Ishikawa (cell line): ENCODE measurements around the gene ISL2.

ENCODE experiments used
- CEBPB ChIP-seq: IDR thresholded peaks from 2 replicates; pipeline ENCODE4 v1.6.1; 2012
- CREB1 ChIP-seq: IDR thresholded peaks from 2 replicates; pipeline ENCODE4 v1.6.1; 2012; ENCODE audit warnings: low read depth
- EGR1 ChIP-seq: IDR thresholded peaks from 2 replicates; pipeline ENCODE4 v1.6.1; 2012
- EP300 ChIP-seq: IDR thresholded peaks from 2 replicates; pipeline ENCODE4 v1.6.1; 2012; ENCODE audit warnings: borderline replicate concordance
- FOXM1 ChIP-seq: IDR thresholded peaks from 2 replicates; pipeline ENCODE4 v1.6.1; 2012; ENCODE audit warnings: low read depth, borderline replicate concordance
- NFIC ChIP-seq: IDR thresholded peaks from 2 replicates; pipeline ENCODE4 v1.6.1; 2012
- RAD21 ChIP-seq: IDR thresholded peaks from 2 replicates; pipeline ENCODE4 v1.6.1; 2012; ENCODE audit warnings: low read depth
- TAF1 ChIP-seq: IDR thresholded peaks from 2 replicates; pipeline ENCODE4 v1.6.1; 2012; ENCODE audit warnings: low read depth, mild to moderate bottlenecking
- TCF12 ChIP-seq: IDR thresholded peaks from 2 replicates; pipeline ENCODE4 v1.6.1; 2012; ENCODE audit warnings: low read depth
- TEAD4 ChIP-seq: IDR thresholded peaks from 2 replicates; pipeline ENCODE4 v1.6.1; 2012
- YY1 ChIP-seq: IDR thresholded peaks from 2 replicates; pipeline ENCODE4 v1.6.1; 2012; ENCODE audit warnings: low read depth
- ZBTB7A ChIP-seq: IDR thresholded peaks from 2 replicates; pipeline ENCODE4 v1.6.1; 2012; ENCODE audit warnings: low read depth
- TF ChIP-seq, protein P1 (sequence below): IDR thresholded peaks from 2 replicates; pipeline ENCODE4 v1.6.1; 2012
- TF ChIP-seq, protein P2 (sequence below): IDR thresholded peaks from 2 replicates; pipeline ENCODE4 v1.6.1; 2012
- TF ChIP-seq, protein P3 (sequence below): IDR thresholded peaks from 2 replicates; pipeline ENCODE4 v1.6.1; 2012; ENCODE audit warnings: low read depth, mild to moderate bottlenecking

ISL2 gene

DNA sequence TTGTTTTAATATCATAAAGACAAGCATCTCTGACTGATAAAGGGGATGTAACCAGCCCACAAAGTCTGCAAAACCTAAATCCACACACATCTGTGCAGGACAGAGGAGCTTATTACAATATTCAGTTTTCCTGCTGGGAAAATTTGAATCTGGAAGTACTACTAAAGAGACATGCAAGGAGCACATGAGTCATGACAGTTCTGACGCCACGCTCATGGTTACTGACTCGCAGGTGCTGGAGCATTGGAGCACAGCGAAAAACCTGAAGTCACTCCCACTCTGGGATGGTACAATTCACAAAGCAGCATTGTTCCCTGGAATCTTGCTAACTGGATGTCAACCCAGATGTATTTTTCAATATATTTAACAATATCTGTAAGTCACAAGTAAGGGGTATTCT, 7.6 kb upstream of the ISL2 start:
- TF ChIP-seq RAD21 (no peak), EP300 (no peak), TEAD4 (no peak), CREB1 (no peak), YY1 (no peak), FOXM1 (no peak), TCF12 (no peak), NFIC (no peak), CEBPB (no peak), TAF1 (no peak), ZBTB7A (no peak), EGR1 (no peak)
- TF ChIP-seq, protein P1, sequence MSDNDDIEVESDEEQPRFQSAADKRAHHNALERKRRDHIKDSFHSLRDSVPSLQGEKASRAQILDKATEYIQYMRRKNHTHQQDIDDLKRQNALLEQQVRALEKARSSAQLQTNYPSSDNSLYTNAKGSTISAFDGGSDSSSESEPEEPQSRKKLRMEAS, result no peak
- TF ChIP-seq, protein P2, sequence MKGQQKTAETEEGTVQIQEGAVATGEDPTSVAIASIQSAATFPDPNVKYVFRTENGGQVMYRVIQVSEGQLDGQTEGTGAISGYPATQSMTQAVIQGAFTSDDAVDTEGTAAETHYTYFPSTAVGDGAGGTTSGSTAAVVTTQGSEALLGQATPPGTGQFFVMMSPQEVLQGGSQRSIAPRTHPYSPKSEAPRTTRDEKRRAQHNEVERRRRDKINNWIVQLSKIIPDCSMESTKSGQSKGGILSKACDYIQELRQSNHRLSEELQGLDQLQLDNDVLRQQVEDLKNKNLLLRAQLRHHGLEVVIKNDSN, result no peak
- TF ChIP-seq, protein P3, sequence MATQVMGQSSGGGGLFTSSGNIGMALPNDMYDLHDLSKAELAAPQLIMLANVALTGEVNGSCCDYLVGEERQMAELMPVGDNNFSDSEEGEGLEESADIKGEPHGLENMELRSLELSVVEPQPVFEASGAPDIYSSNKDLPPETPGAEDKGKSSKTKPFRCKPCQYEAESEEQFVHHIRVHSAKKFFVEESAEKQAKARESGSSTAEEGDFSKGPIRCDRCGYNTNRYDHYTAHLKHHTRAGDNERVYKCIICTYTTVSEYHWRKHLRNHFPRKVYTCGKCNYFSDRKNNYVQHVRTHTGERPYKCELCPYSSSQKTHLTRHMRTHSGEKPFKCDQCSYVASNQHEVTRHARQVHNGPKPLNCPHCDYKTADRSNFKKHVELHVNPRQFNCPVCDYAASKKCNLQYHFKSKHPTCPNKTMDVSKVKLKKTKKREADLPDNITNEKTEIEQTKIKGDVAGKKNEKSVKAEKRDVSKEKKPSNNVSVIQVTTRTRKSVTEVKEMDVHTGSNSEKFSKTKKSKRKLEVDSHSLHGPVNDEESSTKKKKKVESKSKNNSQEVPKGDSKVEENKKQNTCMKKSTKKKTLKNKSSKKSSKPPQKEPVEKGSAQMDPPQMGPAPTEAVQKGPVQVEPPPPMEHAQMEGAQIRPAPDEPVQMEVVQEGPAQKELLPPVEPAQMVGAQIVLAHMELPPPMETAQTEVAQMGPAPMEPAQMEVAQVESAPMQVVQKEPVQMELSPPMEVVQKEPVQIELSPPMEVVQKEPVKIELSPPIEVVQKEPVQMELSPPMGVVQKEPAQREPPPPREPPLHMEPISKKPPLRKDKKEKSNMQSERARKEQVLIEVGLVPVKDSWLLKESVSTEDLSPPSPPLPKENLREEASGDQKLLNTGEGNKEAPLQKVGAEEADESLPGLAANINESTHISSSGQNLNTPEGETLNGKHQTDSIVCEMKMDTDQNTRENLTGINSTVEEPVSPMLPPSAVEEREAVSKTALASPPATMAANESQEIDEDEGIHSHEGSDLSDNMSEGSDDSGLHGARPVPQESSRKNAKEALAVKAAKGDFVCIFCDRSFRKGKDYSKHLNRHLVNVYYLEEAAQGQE, result no peak

DNA sequence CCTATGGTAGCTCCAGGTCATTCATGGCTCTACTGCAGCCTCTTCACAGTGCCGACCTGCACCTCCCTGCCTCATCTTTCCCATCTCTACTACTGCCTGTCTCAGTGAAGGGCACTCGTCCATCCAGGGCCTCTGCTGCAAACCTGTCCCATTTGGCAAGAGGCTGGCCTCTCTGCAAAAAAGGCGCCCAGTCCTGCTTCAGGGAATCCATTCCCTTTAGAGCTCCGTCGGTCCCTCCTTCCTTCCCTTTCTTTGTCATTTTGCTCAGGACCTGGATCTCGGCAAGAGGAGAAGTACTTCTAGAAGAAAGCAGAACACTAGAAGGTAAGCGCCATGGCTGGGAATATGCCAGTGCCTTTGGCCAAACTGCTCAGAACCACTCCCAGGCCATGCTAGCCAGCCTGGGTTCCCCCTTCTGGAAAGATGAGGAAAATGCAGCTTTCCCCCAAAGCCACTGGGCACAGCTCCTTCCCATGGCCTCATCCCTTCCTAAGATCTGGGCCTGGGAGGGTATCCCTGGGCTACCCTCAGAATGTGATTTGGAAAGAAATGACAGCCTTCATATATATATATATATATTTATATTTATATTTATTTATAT, 6.4 kb upstream of the ISL2 start:
- TF ChIP-seq CREB1, result no peak
- TF ChIP-seq RAD21, result peak; percentile 71

DNA sequence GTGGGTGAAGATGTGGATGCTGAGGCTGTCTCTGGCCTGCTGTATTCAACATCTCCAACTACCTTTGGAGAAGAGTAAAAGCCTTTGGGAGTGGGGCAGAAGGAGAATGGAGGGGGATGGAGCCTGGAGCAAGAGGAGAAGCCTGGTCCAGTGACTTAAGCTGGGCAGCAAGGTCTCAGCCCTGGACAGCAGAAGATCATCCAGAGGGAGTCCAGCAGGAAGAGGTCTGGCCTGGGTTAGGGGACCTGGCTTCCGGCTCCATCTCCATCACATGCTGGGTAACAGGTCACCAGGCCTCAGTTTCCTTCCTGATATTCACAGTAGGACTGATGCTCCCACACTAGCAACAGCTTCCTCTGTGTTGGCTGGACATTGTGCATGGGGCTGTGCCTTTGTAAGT, 3.8 kb upstream of the ISL2 start:
- TF ChIP-seq, protein P2, result no peak
- no peak for TF ChIP-seq FOXM1
- TF ChIP-seq CREB1, result no peak
- TF ChIP-seq, protein P1, result no peak
- no peak for TF ChIP-seq CEBPB
- TF ChIP-seq TCF12, result no peak
- TF ChIP-seq EGR1, result no peak
- no peak for TF ChIP-seq TAF1
- TF ChIP-seq, protein P3, result no peak
- TF ChIP-seq ZBTB7A, result no peak
- no peak for TF ChIP-seq RAD21
- no peak for TF ChIP-seq YY1
- no peak for TF ChIP-seq TEAD4

DNA sequence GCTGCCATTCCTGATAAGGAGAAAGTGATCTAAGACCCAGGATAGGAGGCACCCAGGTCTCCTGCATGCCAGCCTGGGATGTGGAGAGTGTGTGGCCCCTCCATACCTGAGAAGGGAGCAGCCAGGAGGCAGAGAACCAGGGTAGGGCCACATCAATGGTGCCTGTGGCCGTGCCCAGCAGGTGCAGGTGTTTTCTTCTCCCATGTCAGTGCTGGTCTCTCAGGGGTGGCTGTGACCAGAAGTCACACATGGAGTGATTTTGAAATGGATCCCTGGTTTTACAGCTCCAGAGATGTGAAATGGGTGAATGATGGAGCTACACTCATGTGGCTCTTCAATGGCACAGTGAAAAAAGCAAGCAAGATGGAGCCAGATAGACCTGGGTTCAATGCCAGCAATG, 3.3 kb upstream of the ISL2 start:
- TF ChIP-seq, protein P3, result no peak
- TF ChIP-seq RAD21, result no peak
- no peak for TF ChIP-seq NFIC
- TF ChIP-seq, protein P2, result no peak
- no peak for TF ChIP-seq EGR1
- no peak for TF ChIP-seq CEBPB
- TF ChIP-seq TEAD4, result no peak
- no peak for TF ChIP-seq TAF1
- no peak for TF ChIP-seq TCF12
- TF ChIP-seq CREB1, result no peak
- TF ChIP-seq, protein P1, result no peak
- no peak for TF ChIP-seq ZBTB7A
- TF ChIP-seq YY1, result no peak
- TF ChIP-seq EP300, result no peak
